Esophagus muscularis mucosa (tissue), 4 donors: ENCODE data around the gene RGS12. TPM values are rescaled to one million over a fixed set of nuclear protein-coding genes. Genes with fewer than 3 reads are reported as not detected.

Experiments
- DNase-seq: peaks from one replicate; pipeline ENCODE4 v3.0.0-alpha.2; 2017; ENCODE audit errors: extremely low spot score
- H3K27ac ChIP-seq, 4 donors: fragments of 200-600 bp; sonication (generic); replicated peaks in 1 of 4; 1 replicate in 3 of 4; 2 replicates in 1 of 4; pipeline ENCODE4 v1.5.1; 2016 to 2019; ENCODE audit warnings: mild to moderate bottlenecking in 1 of 4
- H3K27me3 ChIP-seq, 4 donors: fragments of 200-600 bp; sonication (generic); one replicate each; pipeline versions ENCODE4 v1.5.1 to v1.6.0; 2016 to 2019
- H3K36me3 ChIP-seq, 4 donors: fragments of 200-600 bp; sonication (generic); one replicate each; pipeline ENCODE4 v1.5.1; 2016 to 2019
- H3K4me1 ChIP-seq, 4 donors: fragments of 200-600 bp; sonication (generic); one replicate each; pipeline ENCODE4 v1.5.1; 2016 to 2019
- H3K4me3 ChIP-seq, 4 donors: fragments of 200-600 bp; sonication (generic); 1 replicate in 2 of 4; 2 replicates in 2 of 4; pipeline ENCODE4 v1.5.1; 2016 to 2019; ENCODE audit warnings: mild to moderate bottlenecking in 4 of 4, moderate library complexity in 1 of 4
- H3K9me3 ChIP-seq, 4 donors: fragments of 200-600 bp; sonication (generic); 1 replicate in 3 of 4; 2 replicates in 1 of 4; pipeline ENCODE4 v1.5.1; 2016 to 2019
- CTCF ChIP-seq, 3 experiments: fragments of 200-600 bp in 2 of 3; fragments of 450-650 bp in 1 of 3; sonication (generic) in 2 of 3; IDR thresholded peaks; one replicate each; pipeline ENCODE4 v1.5.1; 2017 to 2019; ENCODE audit warnings: antibody characterized with exemption in 3 of 3, mild to moderate bottlenecking in 2 of 3, moderate library complexity in 1 of 3
- EP300 ChIP-seq: sonication (generic); formaldehyde crosslinking; IDR thresholded peaks from one replicate; pipeline ENCODE4 v1.6.1; 2017; ENCODE audit warnings: antibody characterized with exemption
- POLR2A ChIP-seq: fragments of 450-650 bp; IDR thresholded peaks from one replicate; pipeline ENCODE4 v1.6.1; 2017; ENCODE audit warnings: antibody characterized with exemption, moderate library complexity, mild to moderate bottlenecking, low read depth
- POLR2AphosphoS5 ChIP-seq, 2 donors: sonication (generic); formaldehyde crosslinking; IDR thresholded peaks; one replicate each; pipeline ENCODE4 v1.6.1; 2017; ENCODE audit warnings: antibody characterized with exemption in 2 of 2
- WGBS: methylation state at CpG from one replicate; pipeline ENCODE4 v1.1.5; 2018; 5-methylcytosine and 5-hydroxymethylcytosine counted together
- intact Hi-C: fragments of 100-400 bp; cut with DNase I; formaldehyde crosslinking; loops from one replicate; pipeline ENCODE4 v1.15.1; 2023
- total RNA-seq, 4 donors: library from RNA; depleted of rRNA; stranded (reverse); fragments of >200 nt; gene quantifications; one replicate each; pipeline versions ENCODE4 v1.1.0 to v1.2.1, GENCODE V29; 2016

The RGS12 gene
- total RNA-seq, 4 donors from 2014 or later = 16.2 to 23.0 (median 19.2) TPM

- H3K27ac ChIP-seq = no peak overlapping the region
- no peaks in the 10 kb centered on the region for H3K36me3 ChIP-seq
- H3K4me1 ChIP-seq = peaks cover 0 to 27% (median 24%) of the 10 kb centered on the region in 4 donors
- WGBS = 77% methylated on average over 3 of the region's 3 CpGs
- no peaks in the 10 kb centered on the region for H3K27me3 ChIP-seq
- intact Hi-C loops = no loop called here
- no peak for DNase-seq
- no peak for TF ChIP-seq CTCF (IDR thresholded peaks at IDR 0.05)
- no peak for TF ChIP-seq POLR2A
- no peak for TF ChIP-seq EP300
- no peak for TF ChIP-seq POLR2AphosphoS5 (IDR thresholded peaks at IDR 0.05)
- H3K9me3 ChIP-seq = no peaks in the 10 kb centered on the region
- no peak overlapping the region for H3K4me3 ChIP-seq
These were observed 41.5 kb downstream of the RGS12 start for GRCh38 chr4:3334316-3334715.

- DNase-seq = peak; percentile 72
- no peak for TF ChIP-seq POLR2A
- Histone ChIP-seq H3K27me3 (no peaks in the 10 kb centered on the region), H3K36me3 (no peaks in the 10 kb centered on the region), H3K9me3 (no peaks in the 10 kb centered on the region), H3K27ac (no peak overlapping the region), H3K4me1 (peaks cover 0 to 27% (median 24%) of the 10 kb centered on the region in 4 donors), H3K4me3 (no peak overlapping the region)
- intact Hi-C loops = no loop called here
- 74% methylated on average over 10 of the region's 10 CpGs for WGBS
These were observed 42.6 kb downstream of the RGS12 start for GRCh38 chr4:3335385-3335784.

GRCh38 chr4:3335982-3336381 is 43.2 kb downstream of the RGS12 start:
- H3K36me3 ChIP-seq = no peaks in the 10 kb centered on the region
- 95% methylated on average over 5 of the region's 7 CpGs for WGBS
- H3K4me1 ChIP-seq = peaks cover 0 to 25% (median 24%) of the 10 kb centered on the region in 4 donors
- intact Hi-C loops = no loop called here
- H3K27me3 ChIP-seq = no peaks in the 10 kb centered on the region
- TF ChIP-seq CTCF (IDR thresholded peaks at IDR 0.05) = no peak
- no peak for TF ChIP-seq POLR2AphosphoS5 (IDR thresholded peaks at IDR 0.05)
- no peak for TF ChIP-seq EP300
- no peak for TF ChIP-seq POLR2A
- H3K9me3 ChIP-seq = no peaks in the 10 kb centered on the region
- no peak for DNase-seq
- no peak overlapping the region for H3K4me3 ChIP-seq
- H3K27ac ChIP-seq = no peak overlapping the region

- no peaks in the 10 kb centered on the region for H3K36me3 ChIP-seq
- H3K27me3 ChIP-seq = no peaks in the 10 kb centered on the region
- no peak for TF ChIP-seq POLR2A
- no peak for TF ChIP-seq POLR2AphosphoS5 (IDR thresholded peaks at IDR 0.05)
- TF ChIP-seq CTCF (IDR thresholded peaks at IDR 0.05) = no peak
- no peak for TF ChIP-seq EP300
- intact Hi-C loops = no loop called here
- H3K27ac ChIP-seq = no peak overlapping the region
- H3K9me3 ChIP-seq = no peaks in the 10 kb centered on the region
- H3K4me1 ChIP-seq = peaks cover 0 to 25% (median 24%) of the 10 kb centered on the region in 4 donors
- 89% methylated on average over 14 of the region's 14 CpGs for WGBS
- no peak for DNase-seq
- H3K4me3 ChIP-seq = no peak overlapping the region
These were observed 43.8 kb downstream of the RGS12 start for GRCh38 chr4:3336382-3337356.

GRCh38 chr4:3337357-3337732 is 44.5 kb downstream of the RGS12 start:
- WGBS = 97% methylated on average over 6 of the region's 6 CpGs
- H3K27ac ChIP-seq = no peak overlapping the region
- H3K27me3 ChIP-seq = no peaks in the 10 kb centered on the region
- intact Hi-C loops = no loop called here
- no peak for DNase-seq
- peaks cover 5 to 32% (median 31%) of the 10 kb centered on the region in 4 donors for H3K4me1 ChIP-seq
- H3K9me3 ChIP-seq = no peaks in the 10 kb centered on the region
- no peaks in the 10 kb centered on the region for H3K36me3 ChIP-seq
- no peak overlapping the region for H3K4me3 ChIP-seq
- TF ChIP-seq POLR2A (no peak), CTCF (IDR thresholded peaks at IDR 0.05) (no peak)
